Measurements from ENCODE around the gene PRLH. TPM values are rescaled to one million over a fixed set of nuclear protein-coding genes. Genes with fewer than 3 reads are reported as not detected.

PRLH gene
- total and polyA plus RNA-seq, 12 donors: not detected

DNA sequence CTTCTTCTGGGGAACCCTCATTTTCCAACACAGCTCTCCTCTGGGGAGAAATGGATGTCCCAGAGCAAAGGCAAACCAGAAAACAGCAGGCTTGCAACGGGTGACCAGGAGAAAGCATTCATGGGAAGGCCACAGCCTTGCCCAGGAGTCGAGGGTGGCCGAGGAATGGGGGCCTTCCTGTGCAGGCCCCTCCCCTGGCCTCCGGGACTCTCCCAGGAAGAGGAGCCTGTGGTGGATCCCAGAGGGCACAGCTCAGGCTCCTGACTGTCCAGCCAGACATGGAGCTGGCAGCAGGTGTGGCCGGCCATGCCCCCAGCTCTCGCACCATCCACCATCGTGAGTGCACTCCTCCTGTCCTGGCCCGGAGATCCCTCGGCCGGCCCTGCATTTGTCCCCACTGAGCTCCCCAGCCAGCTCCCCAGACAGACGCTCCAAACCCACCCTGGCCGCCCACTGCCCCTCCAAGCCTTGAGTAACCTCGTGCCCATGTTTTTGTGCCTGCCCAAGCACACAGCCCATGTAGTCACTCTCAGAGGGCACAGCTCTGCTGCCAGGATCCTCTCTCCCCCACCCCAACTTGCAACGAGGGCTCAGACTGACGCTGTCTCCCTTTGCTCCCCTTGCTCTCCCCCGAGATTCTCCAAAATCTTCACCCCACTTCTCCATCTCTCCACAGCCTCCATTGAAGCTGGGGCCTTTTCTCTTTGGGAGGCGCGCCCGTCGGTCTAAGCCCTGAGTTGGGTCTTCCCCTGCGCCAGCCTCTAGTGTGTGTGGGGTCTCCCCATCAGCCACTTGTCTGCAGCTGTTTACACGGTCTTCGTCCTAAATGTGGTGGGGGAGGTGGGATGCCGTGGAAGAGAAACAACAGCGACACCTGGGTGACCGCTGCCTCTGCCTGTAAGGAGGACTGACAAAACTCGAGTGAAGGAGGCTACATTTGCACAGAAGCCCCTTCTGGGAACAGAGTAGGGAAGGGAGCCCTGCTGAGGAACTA lies 9.8 kb downstream of the PRLH start:
- no peaks in the 10 kb centered on the region for H3K36me3 ChIP-seq (replicated peaks in 1 of 2)
- H3K4me1 ChIP-seq (replicated peaks in 1 of 2): peaks cover 4 to 5% of the 10 kb centered on the region in 2 donors
- intact Hi-C loops (cut with DNase I): loop anchor here (5.0 to 10.0 kb wide), 2 partner anchors 166 to 461 kb away; no protein-coding TSS in a partner anchor
- TF ChIP-seq, protein P1, sequence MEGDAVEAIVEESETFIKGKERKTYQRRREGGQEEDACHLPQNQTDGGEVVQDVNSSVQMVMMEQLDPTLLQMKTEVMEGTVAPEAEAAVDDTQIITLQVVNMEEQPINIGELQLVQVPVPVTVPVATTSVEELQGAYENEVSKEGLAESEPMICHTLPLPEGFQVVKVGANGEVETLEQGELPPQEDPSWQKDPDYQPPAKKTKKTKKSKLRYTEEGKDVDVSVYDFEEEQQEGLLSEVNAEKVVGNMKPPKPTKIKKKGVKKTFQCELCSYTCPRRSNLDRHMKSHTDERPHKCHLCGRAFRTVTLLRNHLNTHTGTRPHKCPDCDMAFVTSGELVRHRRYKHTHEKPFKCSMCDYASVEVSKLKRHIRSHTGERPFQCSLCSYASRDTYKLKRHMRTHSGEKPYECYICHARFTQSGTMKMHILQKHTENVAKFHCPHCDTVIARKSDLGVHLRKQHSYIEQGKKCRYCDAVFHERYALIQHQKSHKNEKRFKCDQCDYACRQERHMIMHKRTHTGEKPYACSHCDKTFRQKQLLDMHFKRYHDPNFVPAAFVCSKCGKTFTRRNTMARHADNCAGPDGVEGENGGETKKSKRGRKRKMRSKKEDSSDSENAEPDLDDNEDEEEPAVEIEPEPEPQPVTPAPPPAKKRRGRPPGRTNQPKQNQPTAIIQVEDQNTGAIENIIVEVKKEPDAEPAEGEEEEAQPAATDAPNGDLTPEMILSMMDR (IDR thresholded peaks at IDR 0.05): no peak
- no peak for TF ChIP-seq POLR2A (IDR thresholded peaks at IDR 0.05)
- H3K27ac ChIP-seq: no peak overlapping the region
- no peak overlapping the region for H3K4me3 ChIP-seq
- WGBS, 4 donors: 85 to 89% (median 87%) methylated on average over 24 to 27 of the region's 27 CpGs
- H3K27me3 ChIP-seq: no peaks in the 10 kb centered on the region
- no peaks in the 10 kb centered on the region for H3K9me3 ChIP-seq (replicated peaks in 1 of 3)
- no peak for DNase-seq

DNA sequence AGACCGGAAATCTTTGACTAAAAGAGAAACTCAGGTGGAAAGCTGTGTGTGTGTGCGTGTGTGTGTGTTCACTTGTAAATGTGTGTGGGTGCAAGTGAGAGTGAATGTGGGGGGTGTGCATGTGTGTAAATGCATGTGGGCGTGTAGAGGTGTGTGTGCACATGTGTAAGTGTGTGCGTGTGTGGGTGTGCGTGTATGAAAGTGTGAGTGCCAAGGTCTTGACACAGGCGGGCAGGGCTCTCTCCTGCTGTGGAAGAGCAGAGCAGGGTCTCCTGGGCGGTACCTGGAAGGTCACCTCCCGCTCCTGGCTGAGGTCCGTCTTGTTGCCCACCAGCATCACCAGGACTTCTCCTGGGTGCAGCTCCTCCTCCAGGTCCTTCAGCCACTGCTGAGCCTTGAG lies 10.6 kb downstream of the PRLH start:
- H3K27ac ChIP-seq: no peak overlapping the region
- no peak overlapping the region for H3K4me3 ChIP-seq
- TF ChIP-seq POLR2A (IDR thresholded peaks at IDR 0.05): no peak
- TF ChIP-seq, protein P1 (IDR thresholded peaks at IDR 0.05): no peak
- no peaks in the 10 kb centered on the region for H3K9me3 ChIP-seq (replicated peaks in 1 of 3)
- H3K36me3 ChIP-seq (replicated peaks in 1 of 2): no peaks in the 10 kb centered on the region
- intact Hi-C loops (cut with DNase I): loop anchor here (5.0 to 10.0 kb wide), 2 partner anchors 165 to 462 kb away; no protein-coding TSS in a partner anchor
- WGBS, 4 donors: 80 to 92% (median 89%) methylated on average over 8 to 9 of the region's 9 CpGs
- no peaks in the 10 kb centered on the region for H3K27me3 ChIP-seq
- DNase-seq: no peak
- H3K4me1 ChIP-seq (replicated peaks in 1 of 2): peaks cover 6 to 7% of the 10 kb centered on the region in 2 donors

DNA sequence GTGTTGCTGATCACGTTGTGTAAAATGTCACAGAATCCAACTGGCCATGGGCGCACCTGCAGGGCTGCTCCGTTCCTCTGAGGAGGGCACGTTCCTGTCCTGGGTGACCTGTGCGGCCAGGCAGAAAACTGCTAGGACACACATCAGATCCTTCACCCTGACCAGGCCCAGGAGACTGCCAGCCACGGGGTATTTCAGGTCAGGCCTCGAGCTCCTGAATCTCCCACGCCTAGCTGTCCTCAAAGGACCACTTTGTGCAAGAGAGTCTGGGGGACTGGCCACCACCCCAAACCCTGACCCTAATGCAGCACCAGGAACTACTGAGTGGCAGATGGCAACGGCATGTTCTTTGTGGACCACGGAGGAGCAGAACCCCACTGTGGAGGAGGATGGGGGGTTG lies 11.1 kb downstream of the PRLH start:
- Histone ChIP-seq H3K4me3 (no peak overlapping the region), H3K9me3 (replicated peaks in 1 of 3) (no peaks in the 10 kb centered on the region), H3K27ac (no peak overlapping the region), H3K36me3 (replicated peaks in 1 of 2) (no peaks in the 10 kb centered on the region), H3K27me3 (no peaks in the 10 kb centered on the region), H3K4me1 (replicated peaks in 1 of 2) (peaks cover 4 to 9% of the 10 kb centered on the region in 2 donors)
- DNase-seq: no peak
- 86 to 89% (median 88%) methylated on average over 6 to 10 of the region's 10 CpGs for WGBS, 4 donors
- TF ChIP-seq, protein P1 (IDR thresholded peaks at IDR 0.05): no peak
- TF ChIP-seq POLR2A (IDR thresholded peaks at IDR 0.05): no peak
- intact Hi-C loops (cut with DNase I): loop anchor here (5.0 to 10.0 kb wide), 2 partner anchors 165 to 463 kb away; no protein-coding TSS in a partner anchor
